Motor neuron (in vitro differentiated cells): Measurements from ENCODE around the gene MORC2. TPM values are rescaled to one million over a fixed set of nuclear protein-coding genes. Genes with fewer than 3 reads are reported as not detected.

Experiments
- total RNA-seq, 8 experiments: library from RNA; unstranded; fragments of 300-600 nt; gene quantifications; 2 replicates each; pipeline versions ENCODE4 v1.2.3 to v1.2.4, GENCODE V29; 2022

The MORC2 gene
- total RNA-seq, 8 experiments from 2014 or later, result 17.5 to 38.5 (median 28.3) TPM

Other genes starting within 250 kb of the MORC2 start
- 10 to 100 TPM; 50.0 to 98.1 (median 76.4) TPM for gene TUG1, start 491 bp upstream of the MORC2 start, total RNA-seq
- gene SMTN, start 112.5 kb upstream of the MORC2 start, total RNA-seq, result 10 to 100 TPM in 4 of 8 experiments, 1 to 10 TPM in 4; 3.2 to 16.9 (median 9.9) TPM
- gene SELENOM, start 138.8 kb upstream of the MORC2 start, total RNA-seq, result 100 to 1,000 TPM in 2 of 8 experiments, 10 to 100 TPM in 6; 17.1 to 366 (median 42.5) TPM
- 1 to 10 TPM; 1.2 to 6.0 (median 3.6) TPM for gene INPP5J, start 154.2 kb upstream of the MORC2 start, total RNA-seq
- under 1 TPM; 0.05 to 0.90 (median 0.29) TPM for gene PLA2G3, start 171.7 kb upstream of the MORC2 start, total RNA-seq
- gene RNF185, start 191.4 kb upstream of the MORC2 start, total RNA-seq, result 10 to 100 TPM; 15.9 to 34.7 (median 18.1) TPM
- gene LIMK2, start 243.5 kb upstream of the MORC2 start, total RNA-seq, result 10 to 100 TPM; 10.1 to 58.5 (median 26.3) TPM